GM12864 (cell line): ENCODE data around the gene DLGAP1.

Source experiments
- DNase-seq: peaks from one replicate; pipeline ENCODE4 v3.0.0-alpha.2; 2011; ENCODE audit warnings: low read depth
- H3K4me3 ChIP-seq: 2 replicates; pipeline ENCODE4 v1.5.1; 2011; ENCODE audit warnings: mild to moderate bottlenecking, low read depth, low read length, control low read depth
- TF ChIP-seq, protein P1 (sequence below): IDR thresholded peaks from 2 replicates; pipeline ENCODE4 v1.5.1; 2011; ENCODE audit warnings: low read depth, mild to moderate bottlenecking, moderate library complexity, low read length, control low read depth, inconsistent platforms; ENCODE audit errors: missing control alignments

The DLGAP1 gene

DNA sequence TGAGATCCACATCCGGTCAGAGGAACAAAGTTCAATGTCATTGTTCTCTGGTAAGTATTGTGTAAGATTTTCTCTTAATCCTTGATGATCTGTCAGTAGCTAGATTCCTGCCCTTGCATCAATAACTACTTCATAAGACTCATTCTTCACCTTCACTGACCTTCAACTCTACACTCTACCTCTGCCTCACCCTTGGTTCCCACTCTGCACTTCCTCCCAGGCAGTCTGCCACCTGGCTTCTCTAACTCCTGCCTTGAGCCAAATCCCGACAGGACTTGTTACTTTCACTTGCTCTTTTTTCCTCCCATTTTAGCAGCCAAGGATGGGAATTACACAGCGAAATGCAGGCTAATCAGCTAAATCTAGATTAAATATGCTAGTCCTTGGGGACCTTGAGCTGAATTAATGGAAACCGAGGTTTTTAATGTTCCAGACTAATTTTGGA, 190.7 kb downstream of the DLGAP1 start:
- H3K4me3 ChIP-seq: no peak overlapping the region
- TF ChIP-seq, protein P1, sequence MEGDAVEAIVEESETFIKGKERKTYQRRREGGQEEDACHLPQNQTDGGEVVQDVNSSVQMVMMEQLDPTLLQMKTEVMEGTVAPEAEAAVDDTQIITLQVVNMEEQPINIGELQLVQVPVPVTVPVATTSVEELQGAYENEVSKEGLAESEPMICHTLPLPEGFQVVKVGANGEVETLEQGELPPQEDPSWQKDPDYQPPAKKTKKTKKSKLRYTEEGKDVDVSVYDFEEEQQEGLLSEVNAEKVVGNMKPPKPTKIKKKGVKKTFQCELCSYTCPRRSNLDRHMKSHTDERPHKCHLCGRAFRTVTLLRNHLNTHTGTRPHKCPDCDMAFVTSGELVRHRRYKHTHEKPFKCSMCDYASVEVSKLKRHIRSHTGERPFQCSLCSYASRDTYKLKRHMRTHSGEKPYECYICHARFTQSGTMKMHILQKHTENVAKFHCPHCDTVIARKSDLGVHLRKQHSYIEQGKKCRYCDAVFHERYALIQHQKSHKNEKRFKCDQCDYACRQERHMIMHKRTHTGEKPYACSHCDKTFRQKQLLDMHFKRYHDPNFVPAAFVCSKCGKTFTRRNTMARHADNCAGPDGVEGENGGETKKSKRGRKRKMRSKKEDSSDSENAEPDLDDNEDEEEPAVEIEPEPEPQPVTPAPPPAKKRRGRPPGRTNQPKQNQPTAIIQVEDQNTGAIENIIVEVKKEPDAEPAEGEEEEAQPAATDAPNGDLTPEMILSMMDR: no peak
- DNase-seq: no peak

DNA sequence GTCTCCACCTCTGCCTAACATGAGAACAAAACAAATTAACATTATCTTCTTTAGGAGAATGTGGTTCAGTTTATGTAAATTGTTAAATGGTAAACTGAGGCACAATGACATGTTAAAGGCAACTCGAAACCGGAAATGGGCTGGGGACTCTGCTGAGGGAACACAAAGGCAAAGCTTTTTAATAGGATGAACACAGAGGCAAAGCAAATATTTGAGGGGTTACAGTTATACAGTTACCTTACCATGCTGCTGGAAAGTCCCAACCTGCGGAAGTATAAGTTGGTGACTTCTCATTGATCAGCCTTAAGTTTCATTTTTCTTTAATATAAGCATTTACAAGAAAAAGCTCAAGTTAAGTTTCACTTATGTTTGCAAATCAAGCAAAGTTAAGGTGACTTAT, 195.0 kb downstream of the DLGAP1 start:
- peak; percentile 12 for DNase-seq
- TF ChIP-seq, protein P1: no peak
- no peak overlapping the region for H3K4me3 ChIP-seq

DNA sequence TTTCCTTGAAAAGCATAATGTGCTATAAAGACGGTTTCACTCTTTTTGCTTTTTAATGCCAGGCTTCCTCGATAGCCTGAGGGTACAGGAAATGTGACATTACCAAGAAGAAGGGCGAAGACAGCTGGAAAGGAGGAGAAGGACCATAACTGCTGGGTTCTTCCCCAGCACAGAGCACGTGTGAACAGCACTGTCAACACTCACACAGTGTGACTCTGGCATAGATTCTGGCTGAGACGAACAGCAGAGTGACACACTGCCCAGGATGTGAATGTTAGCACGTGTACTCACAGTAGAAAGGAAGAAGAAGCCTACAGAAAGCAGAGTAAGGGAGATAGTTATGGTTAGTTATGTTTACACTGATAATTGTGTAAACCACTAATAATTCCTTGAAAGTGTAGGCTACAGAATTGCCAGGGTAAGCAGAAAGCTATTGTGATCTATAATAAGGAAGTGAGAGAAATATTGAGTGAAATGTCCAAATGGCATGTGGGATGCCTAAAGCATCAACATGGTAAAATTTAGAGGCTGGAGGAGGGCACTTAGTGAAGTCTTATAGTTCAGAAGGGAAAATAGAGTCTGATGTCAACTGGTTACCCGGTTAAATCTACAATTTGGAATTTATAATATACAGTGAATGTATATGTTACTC, 198.2 kb downstream of the DLGAP1 start:
- TF ChIP-seq, protein P1: no peak
- DNase-seq: no peak
- no peak overlapping the region for H3K4me3 ChIP-seq

DNA sequence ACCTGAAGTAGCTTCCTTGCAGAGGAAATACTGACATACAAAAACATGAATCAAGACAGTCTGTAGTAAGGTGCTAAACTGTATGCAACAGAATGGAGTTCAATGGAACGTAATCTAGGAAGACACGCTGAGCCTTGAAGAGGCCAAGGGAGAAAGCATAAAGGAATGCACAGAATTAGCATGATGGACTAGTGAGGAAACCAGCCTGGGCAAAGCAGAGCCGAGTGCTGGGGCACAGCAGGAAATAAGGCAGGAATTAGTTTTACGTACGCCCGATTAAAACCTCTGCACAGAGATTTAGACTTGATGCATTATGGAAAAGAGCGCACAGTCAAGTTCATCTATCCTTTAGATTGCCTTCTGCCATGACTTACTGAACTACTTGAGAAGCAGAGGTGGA, 200.3 kb downstream of the DLGAP1 start:
- TF ChIP-seq, protein P1: no peak
- no peak for DNase-seq
- no peak overlapping the region for H3K4me3 ChIP-seq

DNA sequence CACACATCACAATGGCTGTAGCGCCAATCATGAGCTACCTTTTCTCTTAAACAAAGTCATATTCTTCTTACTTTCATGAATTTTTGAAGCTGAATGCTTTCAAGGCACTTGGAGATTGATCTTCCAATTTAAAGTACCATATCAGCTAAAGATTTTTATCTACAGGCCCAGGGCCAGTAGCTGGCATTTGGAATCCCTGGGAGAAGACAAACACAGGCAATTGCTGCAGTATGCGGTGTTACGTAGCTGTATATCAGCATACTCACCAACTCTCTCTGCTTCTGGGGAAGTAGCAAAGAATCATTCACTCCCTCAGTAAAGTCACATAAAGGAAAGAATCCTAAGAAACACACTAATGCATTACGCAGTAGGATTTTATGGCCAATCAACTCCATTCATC, 202.3 kb downstream of the DLGAP1 start:
- no peak overlapping the region for H3K4me3 ChIP-seq
- TF ChIP-seq, protein P1: no peak
- no peak for DNase-seq

DNA sequence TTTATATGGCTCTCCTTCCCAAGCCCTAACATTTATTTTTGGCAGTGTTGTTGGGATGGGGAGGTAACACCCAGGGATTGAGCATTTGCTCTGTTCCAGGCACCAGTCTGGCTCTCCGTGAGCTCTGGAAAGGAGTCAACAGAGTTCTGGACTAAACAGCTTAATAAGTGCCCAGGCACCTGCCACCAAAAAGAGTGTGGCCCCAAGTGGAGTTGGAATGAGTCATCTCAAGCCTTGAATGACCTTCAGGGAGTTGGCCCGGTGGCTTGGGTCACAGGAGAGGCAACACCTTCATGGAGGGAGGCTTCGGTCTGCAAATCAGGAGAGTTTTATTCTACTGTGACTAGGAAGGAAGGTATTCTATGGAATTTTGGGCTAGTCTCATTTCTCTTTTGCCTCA, 203.2 kb downstream of the DLGAP1 start:
- H3K4me3 ChIP-seq: no peak overlapping the region
- TF ChIP-seq, protein P1: no peak
- no peak for DNase-seq

DNA sequence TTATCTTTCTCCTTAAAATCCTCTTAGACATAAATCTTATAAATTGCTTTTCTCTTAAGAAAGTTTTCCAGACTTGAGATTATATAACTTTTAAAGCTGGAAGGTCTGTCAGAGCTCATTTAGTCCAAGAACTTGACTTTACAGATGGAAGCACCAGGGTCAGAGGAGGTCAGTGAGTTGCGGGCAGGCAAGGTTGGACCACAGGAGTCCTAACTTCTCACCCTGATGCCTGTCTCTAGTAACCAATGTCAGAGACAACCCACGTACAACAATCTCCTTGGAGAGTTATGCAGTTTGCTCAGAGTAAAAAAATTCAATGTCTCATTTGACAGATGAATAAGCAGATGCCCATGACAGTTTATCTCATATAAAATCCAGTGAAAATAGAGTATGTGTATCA, 203.9 kb downstream of the DLGAP1 start:
- no peak overlapping the region for H3K4me3 ChIP-seq
- no peak for DNase-seq
- TF ChIP-seq, protein P1: no peak
